Fibroblast of the aortic adventitia (primary cell): ENCODE measurements around the gene CRB2. TPM values are rescaled to one million over a fixed set of nuclear protein-coding genes. Genes with fewer than 3 reads are reported as not detected.

Experiments
- DNase-seq: peaks from one replicate; pipeline ENCODE4 v3.0.0-alpha.2; 2010; ENCODE audit warnings: low read depth
- H3K4me3 ChIP-seq: 2 replicates; pipeline ENCODE4 v1.5.1; 2011; ENCODE audit warnings: low read depth, mild to moderate bottlenecking, control low read depth, low read length, moderate library complexity
- total RNA-seq: library from RNA; depleted of rRNA; stranded (reverse); fragments of >200 nt; gene quantifications from 2 replicates; pipeline ENCODE4 v1.2.3, GENCODE V29; 2012; ENCODE audit warnings: low replicate concordance
- TF ChIP-seq, protein P1 (sequence below): IDR thresholded peaks from 2 replicates; pipeline ENCODE4 v1.5.1; 2011; ENCODE audit warnings: mild to moderate bottlenecking, low read length, control low read depth, inconsistent platforms; ENCODE audit not compliant: insufficient read depth

The CRB2 gene
- total RNA-seq, 1 donor, result not detected

DNA sequence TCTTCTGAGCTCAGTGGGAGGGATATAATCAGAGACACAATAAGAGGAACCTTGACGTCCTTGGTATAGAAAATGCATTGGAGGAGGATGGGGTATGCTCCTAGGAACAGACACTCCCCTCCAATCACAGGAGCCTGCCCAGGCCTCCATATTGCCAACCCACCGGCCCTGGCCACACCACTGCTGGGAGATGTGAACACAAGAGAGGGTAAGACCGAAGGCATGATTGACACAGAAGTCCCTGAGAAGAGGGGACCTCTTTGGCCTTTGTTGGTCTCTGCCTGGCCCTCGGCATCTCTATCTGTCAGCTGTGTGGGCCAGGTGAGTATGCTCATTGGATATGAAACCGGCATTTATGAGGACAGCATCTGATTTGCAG lies 62.0 kb downstream of the CRB2 start:
- DNase-seq, result no peak
- TF ChIP-seq, protein P1, sequence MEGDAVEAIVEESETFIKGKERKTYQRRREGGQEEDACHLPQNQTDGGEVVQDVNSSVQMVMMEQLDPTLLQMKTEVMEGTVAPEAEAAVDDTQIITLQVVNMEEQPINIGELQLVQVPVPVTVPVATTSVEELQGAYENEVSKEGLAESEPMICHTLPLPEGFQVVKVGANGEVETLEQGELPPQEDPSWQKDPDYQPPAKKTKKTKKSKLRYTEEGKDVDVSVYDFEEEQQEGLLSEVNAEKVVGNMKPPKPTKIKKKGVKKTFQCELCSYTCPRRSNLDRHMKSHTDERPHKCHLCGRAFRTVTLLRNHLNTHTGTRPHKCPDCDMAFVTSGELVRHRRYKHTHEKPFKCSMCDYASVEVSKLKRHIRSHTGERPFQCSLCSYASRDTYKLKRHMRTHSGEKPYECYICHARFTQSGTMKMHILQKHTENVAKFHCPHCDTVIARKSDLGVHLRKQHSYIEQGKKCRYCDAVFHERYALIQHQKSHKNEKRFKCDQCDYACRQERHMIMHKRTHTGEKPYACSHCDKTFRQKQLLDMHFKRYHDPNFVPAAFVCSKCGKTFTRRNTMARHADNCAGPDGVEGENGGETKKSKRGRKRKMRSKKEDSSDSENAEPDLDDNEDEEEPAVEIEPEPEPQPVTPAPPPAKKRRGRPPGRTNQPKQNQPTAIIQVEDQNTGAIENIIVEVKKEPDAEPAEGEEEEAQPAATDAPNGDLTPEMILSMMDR, result no peak
- no peak overlapping the region for H3K4me3 ChIP-seq

GRCh38 chr9:123418506-123418905 lies 62.5 kb downstream of the CRB2 start:
- TF ChIP-seq, protein P1, result no peak
- DNase-seq, result no peak
- H3K4me3 ChIP-seq, result no peak overlapping the region

- TF ChIP-seq, protein P1, result no peak
- DNase-seq, result no peak
- H3K4me3 ChIP-seq, result no peak overlapping the region
Measured at GRCh38 chr9:123419091-123419490, 63.1 kb downstream of the CRB2 start.

DNA sequence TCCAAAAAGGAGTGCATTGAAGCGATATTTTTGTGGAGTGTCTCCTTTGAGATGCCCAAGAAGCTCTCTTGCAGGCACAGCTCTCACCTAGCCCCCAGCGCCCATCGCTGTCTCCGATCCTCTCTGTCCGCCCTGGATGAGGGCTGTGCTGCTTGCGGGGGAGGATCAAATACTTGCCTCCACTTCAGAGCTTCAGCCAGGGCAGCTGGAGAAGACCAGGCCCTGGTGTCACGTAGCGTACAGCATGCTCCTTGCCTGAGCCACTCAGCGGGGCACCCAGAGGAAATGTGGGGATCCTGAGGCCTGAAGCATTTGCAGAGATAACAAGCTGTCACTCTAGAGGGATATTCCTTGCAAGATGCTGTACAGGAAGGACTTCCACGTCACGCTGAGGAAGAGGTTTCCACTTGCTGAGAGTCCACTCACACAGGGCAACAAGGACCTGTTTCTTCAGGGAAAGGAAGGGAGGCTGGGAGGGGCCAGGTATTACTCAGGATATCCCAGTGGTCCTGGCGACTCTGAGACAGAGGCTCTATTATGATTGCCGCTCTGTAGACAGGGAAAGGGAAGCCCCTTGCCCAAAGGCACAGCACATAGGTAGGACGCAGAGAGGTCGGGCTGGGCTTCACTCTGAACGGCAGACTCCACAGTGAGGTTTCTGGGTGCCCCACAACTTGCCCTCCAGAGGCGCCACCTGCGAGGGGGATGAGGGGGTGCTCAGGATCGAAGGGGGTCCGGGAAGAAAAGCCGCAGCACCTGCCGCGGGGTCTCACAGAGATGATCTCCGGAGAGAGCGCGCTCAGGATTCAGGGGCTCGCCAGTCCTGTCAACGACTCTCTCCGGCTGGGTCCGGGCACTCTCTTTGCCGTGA lies 64.0 kb downstream of the CRB2 start:
- DNase-seq, result no peak
- TF ChIP-seq, protein P1, result no peak
- H3K4me3 ChIP-seq, result no peak overlapping the region

DNA sequence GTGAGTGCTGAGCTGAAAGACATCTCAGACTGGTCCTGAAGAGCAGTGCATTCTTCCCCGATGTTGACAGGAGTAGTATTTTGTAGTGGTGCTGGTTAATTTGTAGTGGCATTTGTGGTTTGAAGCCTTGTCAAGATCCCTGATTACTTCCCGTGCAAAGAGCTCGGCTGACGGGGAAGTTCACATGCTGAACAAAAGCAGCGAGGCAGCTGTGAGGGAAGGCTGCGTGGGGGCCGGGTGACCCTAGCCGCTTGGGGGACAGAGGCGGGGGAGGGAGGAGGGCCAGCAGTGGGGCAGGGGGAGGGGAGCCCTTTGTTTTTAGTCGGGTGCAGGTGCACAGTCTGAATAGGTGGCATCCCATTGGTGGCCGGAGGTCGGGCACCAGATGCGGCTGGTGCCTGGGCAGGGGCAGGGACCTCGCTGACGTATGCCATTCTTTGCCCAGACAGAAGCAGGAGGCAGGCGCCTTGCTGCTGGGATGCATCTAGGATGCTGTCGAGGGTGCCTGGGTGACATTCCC lies 64.7 kb downstream of the CRB2 start:
- no peak for DNase-seq
- TF ChIP-seq, protein P1, result no peak
- H3K4me3 ChIP-seq, result no peak overlapping the region

GRCh38 chr9:123421186-123421585 lies 65.2 kb downstream of the CRB2 start:
- TF ChIP-seq, protein P1, result no peak
- H3K4me3 ChIP-seq, result no peak overlapping the region
- DNase-seq, result no peak
